Measurements from ENCODE around the gene MDK. TPM values are rescaled to one million over a fixed set of nuclear protein-coding genes. Genes with fewer than 3 reads are reported as not detected.

The MDK gene
- total RNA-seq, 1 experiment from 2014 or later: 286 TPM

DNA sequence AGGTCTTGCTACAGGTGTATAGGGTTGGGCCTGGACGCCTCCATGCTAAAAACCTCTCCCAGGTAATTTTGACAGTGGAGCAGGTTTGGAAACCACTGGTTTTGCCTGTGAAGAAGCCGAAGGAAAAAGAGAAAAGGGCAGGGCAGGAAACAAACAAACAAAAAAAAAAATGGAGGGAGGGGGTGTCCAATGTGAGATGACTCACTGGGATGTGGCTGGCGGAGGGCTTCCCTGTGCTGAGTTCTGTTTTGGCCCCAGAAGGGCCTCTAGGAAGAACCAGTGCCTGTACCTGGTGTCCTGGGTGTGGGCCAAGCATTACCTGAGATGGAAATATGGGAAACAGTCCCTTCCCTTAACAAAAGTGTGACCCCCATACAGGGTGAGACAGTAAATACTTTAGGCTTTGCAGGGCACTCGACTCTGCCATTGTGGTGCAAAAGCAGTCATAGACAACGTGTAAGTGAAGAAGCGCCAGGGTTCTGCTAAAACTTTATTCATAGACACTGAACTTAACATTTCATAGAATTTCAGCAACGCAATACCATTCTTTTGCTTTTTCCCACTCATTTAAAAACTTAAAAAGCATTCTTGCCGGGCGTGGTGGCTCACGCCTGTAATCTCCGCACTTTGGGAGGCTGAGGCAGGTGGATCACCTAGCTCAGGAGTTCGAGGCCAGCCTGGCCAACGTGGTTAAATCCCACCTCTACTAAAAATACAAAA lies 43.7 kb upstream of the MDK start:
- no peaks in the 10 kb centered on the region for H3K79me2 ChIP-seq (ENCODE audit: insufficient read depth, low read length)
- ChIA-PET RAD21 (ENCODE audit: low non-redundant PET in 1 of 2, low total read pairs in 2 of 2, uncharacterized antibody in 2 of 2, unreplicated experiment in 2 of 2) (no interaction called here), POLR2A (no interaction called here), CTCF (interaction anchor here (0.7 kb wide), 2 partner anchors 15 to 971 kb away, joined by 3 to 4 read pairs; no protein-coding TSS in a partner anchor)
- BruUV-seq (replicated peaks): no TSS peak
- no peak overlapping the region for H3K4me2 ChIP-seq (ENCODE audit: low read length)
- H4K20me1 ChIP-seq (ENCODE audit: insufficient read depth): no peaks in the 10 kb centered on the region
- intact Hi-C loops (cut with micrococcal nuclease): no loop called here
- H3K27ac ChIP-seq (ENCODE audit: low read depth, low read length): no peak overlapping the region
- no peak for TF ChIP-seq SP1 (IDR thresholded peaks at IDR 0.05; ENCODE audit: low read depth)
- H3K4me1 ChIP-seq (ENCODE audit: control insufficient read depth in 1 of 2, insufficient read depth in 2 of 2, low read length in 2 of 2): peaks cover 0 to 27% of the 10 kb centered on the region in 2 experiments; a peak in 3 of 4 replicates
- no peak overlapping the region for H3K4me3 ChIP-seq (replicated peaks in 1 of 2; ENCODE audit: low read depth in 1 of 2, low read length in 2 of 2)
- H3K9me2 ChIP-seq (ENCODE audit: insufficient read depth): no peaks in the 10 kb centered on the region
- no peaks in the 10 kb centered on the region for H3K36me3 ChIP-seq (ENCODE audit: control insufficient read depth in 1 of 2, insufficient read depth in 2 of 2, low read length in 2 of 2)
- ATAC-seq: no peak
- no peaks in the 10 kb centered on the region for H3K9me3 ChIP-seq (ENCODE audit: control insufficient read depth in 1 of 2, insufficient read depth in 1 of 2, low read depth in 1 of 2, low read length in 2 of 2)
- no peak overlapping the region for H3K9ac ChIP-seq (ENCODE audit: low read length)
- DNase-seq (ENCODE audit: low read depth, low spot score): no peak
- H2AFZ ChIP-seq (ENCODE audit: low read depth, low read length, poor library complexity, severe bottlenecking): no peak overlapping the region
- no peaks in the 10 kb centered on the region for H3K27me3 ChIP-seq (ENCODE audit: insufficient read depth, low read length)

DNA sequence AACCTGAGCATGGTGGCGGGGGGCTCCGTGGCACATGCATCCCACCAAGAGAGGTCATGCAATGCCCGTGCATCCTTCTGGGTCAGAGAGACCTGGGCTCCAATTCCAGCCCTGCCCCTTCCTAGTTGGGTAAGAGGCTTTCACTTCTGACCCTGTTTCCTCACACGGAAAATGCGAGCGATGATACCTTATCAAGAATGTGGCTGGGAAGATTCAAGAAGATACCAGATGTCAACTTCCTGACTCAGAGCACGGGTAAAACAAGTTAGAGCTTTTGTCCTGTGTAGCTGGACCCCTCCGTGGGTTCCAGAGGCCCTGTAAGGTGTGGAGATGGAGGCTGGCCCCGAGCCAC lies 42.9 kb upstream of the MDK start:
- no peaks in the 10 kb centered on the region for H3K27me3 ChIP-seq (ENCODE audit: insufficient read depth, low read length)
- H3K4me2 ChIP-seq (ENCODE audit: low read length): peak overlapping the region; percentile 13; the same call in 1 of the 2 replicates
- no peaks in the 10 kb centered on the region for H4K20me1 ChIP-seq (ENCODE audit: insufficient read depth)
- H3K79me2 ChIP-seq (ENCODE audit: insufficient read depth, low read length): no peaks in the 10 kb centered on the region
- no peaks in the 10 kb centered on the region for H3K9me3 ChIP-seq (ENCODE audit: control insufficient read depth in 1 of 2, insufficient read depth in 1 of 2, low read depth in 1 of 2, low read length in 2 of 2)
- no peak overlapping the region for H3K9ac ChIP-seq (ENCODE audit: low read length)
- peaks cover 0 to 27% of the 10 kb centered on the region in 2 experiments; a peak in 3 of 4 replicates for H3K4me1 ChIP-seq (ENCODE audit: control insufficient read depth in 1 of 2, insufficient read depth in 2 of 2, low read length in 2 of 2)
- TF ChIP-seq, protein P1, sequence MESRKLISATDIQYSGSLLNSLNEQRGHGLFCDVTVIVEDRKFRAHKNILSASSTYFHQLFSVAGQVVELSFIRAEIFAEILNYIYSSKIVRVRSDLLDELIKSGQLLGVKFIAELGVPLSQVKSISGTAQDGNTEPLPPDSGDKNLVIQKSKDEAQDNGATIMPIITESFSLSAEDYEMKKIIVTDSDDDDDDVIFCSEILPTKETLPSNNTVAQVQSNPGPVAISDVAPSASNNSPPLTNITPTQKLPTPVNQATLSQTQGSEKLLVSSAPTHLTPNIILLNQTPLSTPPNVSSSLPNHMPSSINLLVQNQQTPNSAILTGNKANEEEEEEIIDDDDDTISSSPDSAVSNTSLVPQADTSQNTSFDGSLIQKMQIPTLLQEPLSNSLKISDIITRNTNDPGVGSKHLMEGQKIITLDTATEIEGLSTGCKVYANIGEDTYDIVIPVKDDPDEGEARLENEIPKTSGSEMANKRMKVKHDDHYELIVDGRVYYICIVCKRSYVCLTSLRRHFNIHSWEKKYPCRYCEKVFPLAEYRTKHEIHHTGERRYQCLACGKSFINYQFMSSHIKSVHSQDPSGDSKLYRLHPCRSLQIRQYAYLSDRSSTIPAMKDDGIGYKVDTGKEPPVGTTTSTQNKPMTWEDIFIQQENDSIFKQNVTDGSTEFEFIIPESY (IDR thresholded peaks at IDR 0.05; ENCODE audit: extremely low read depth, insufficient replicate concordance, low read length): no peak
- TF ChIP-seq, protein P2, sequence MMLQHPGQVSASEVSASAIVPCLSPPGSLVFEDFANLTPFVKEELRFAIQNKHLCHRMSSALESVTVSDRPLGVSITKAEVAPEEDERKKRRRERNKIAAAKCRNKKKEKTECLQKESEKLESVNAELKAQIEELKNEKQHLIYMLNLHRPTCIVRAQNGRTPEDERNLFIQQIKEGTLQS (IDR thresholded peaks at IDR 0.05): no peak
- no peak for TF ChIP-seq TCF7L2 (IDR thresholded peaks at IDR 0.05; ENCODE audit: borderline replicate concordance, extremely low read depth, insufficient read depth, insufficient read length)
- no peak for TF ChIP-seq CEBPB (IDR thresholded peaks at IDR 0.05; ENCODE audit: low read depth)
- RAD21 ChIA-PET (ENCODE audit: low non-redundant PET in 1 of 2, low total read pairs in 2 of 2, uncharacterized antibody in 2 of 2, unreplicated experiment in 2 of 2): no interaction called here
- H3K9me2 ChIP-seq (ENCODE audit: insufficient read depth): no peaks in the 10 kb centered on the region
- no peak overlapping the region for H3K27ac ChIP-seq (ENCODE audit: low read depth, low read length)
- BruUV-seq (replicated peaks): no TSS peak
- DNase-seq (ENCODE audit: low read depth, low spot score): no peak
- POLR2A ChIA-PET: no interaction called here
- ATAC-seq: no peak
- CTCF ChIA-PET: no interaction called here
- intact Hi-C loops (cut with micrococcal nuclease): no loop called here
- H2AFZ ChIP-seq (ENCODE audit: low read depth, low read length, poor library complexity, severe bottlenecking): no peak overlapping the region
- H3K36me3 ChIP-seq (ENCODE audit: control insufficient read depth in 1 of 2, insufficient read depth in 2 of 2, low read length in 2 of 2): no peaks in the 10 kb centered on the region
- no peak overlapping the region for H3K4me3 ChIP-seq (replicated peaks in 1 of 2; ENCODE audit: low read depth in 1 of 2, low read length in 2 of 2)
